GM21737 (cell line): ENCODE results near the gene METRN.
"Not testable (repeated sequence)": the region's sequence is repeated elsewhere in the genome, so short reads cannot be mapped to it uniquely, and the experiment has no call there.

Experiments used
- ATAC-seq: cut with Tn5 transposase; IDR thresholded peaks from one replicate; pipeline ENCODE4 v1.9.1; 2021; ENCODE audit warnings: mild to moderate bottlenecking, moderate library complexity; ENCODE audit not compliant: unreplicated experiment

The METRN gene

DNA sequence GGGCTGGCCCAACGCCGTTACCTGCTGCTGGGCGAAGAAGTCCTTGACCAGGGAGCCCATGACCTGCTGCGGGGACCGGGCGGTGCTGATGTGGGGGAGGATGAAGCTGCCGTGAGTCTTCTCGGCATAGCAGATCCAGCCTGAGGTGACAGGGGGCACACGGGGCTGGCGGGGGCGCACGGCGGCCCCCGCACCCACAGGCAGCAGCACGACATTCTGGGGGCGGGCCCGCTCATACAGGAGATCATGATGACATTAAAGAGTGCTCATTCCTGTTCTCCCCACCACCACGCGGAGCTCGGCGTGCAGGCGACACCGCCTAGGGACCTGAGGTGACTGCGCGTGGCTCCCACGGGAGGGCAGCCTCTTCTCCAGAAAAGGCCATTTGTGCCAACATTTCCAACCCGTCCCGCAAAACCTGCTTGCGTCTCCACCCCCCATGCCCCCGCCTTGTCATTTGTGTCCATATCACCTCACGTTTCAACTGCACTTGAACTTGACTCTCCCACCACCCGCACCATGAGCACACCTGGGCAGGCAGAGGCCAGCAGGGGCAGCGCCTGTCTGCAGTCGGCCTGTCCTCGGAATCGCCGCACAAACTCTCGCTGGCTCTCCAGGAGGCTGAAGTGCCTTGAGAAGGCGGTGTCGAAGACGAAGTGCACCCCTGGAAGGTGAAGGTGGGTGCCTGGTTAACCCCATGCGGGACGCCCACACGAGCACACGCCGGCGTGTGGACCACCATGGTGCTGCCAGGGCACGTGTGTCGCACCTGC is 19.5 kb downstream of the METRN start:
- ATAC-seq: no peak

DNA sequence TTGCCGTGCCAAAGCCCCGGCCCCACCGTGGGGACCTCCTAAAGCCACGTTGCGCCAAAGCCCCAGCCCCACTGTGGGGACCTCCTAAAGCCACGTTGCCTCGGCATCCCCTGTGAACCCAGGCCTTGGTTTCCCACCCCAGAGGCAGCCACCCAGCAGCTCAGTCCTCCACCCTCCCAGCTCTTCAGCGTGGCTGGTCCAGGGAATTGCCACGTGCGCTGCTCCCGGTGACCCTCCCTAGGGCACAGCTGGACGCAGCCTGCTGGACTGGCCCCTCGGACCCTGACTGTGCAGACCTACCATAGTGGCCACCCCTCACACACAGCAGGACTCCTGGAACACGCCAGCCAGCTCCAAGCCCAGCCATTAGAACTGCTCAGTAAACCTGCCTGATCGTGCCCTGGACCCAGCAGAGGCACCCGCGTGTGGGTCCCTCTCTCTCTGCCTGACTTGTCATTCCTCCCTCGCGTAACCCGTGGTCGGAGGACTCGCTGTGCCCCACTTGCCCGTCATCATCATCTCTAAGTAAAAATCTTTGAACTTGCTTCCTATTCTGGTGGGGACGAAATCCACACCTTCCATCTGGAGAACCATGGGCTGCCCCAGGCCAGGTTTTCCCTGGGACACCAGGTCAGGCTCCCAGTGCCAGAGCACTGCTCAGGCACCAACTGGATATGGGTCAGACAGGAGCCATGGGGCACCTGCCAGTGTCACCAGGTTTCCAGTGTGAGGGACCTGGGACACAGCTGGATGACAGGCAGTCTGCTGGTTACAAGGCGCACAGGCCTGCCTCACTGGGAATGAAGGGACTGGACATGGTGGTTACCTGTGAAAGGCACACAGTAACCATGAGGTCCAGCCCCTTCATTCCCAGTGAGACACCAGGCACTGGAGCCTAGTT is 20.3 kb downstream of the METRN start:
- no peak for ATAC-seq

DNA sequence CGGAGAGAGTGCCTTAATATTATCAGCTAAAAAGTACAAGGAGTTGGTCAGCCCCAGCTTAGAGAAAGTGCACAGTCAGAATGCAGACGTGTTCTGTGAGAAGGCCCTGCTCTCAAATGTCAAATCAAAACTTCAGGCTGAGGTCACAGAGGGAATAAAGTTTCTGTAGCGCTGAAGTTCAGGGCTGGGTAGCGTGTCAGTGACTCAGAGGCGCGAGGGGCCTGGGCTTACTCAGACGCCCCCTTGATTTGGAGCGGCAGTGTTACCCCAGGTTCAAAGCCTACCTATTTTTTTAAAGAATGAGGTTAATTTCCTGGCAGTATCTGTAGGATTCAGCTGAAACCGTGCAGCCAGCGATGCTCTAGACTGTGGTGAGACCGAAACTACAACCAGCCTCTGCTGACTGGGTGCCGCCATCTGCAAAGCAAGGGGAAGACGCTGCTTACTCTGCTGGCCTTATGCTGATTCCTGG is 21.1 kb downstream of the METRN start:
- no peak for ATAC-seq

DNA sequence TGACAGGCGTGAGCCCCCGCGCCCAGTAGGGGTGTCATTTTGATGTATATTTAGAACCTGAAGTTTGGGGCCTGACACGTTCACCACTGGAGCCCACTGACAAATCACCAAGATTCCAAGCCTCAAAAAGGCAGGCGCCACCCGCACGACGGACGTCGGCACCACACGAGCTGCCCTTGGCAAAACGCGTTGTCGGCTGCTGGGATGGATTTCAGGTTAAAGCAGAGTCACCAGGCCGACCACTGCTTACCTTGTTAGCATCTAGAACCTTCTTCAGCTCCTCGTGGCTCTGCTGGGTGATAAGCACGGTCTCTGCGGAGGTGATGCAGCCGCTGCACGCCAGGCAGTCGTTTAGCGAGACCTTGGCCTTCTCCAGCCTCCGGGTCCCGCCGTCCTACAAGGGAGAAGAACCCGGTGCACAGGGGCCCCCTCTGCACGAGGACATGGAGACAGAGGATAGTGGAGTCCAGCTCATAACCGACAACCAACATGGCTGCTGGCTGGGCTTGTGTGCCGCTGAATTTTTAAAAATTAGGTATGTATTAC is 22.1 kb downstream of the METRN start:
- no peak for ATAC-seq

DNA sequence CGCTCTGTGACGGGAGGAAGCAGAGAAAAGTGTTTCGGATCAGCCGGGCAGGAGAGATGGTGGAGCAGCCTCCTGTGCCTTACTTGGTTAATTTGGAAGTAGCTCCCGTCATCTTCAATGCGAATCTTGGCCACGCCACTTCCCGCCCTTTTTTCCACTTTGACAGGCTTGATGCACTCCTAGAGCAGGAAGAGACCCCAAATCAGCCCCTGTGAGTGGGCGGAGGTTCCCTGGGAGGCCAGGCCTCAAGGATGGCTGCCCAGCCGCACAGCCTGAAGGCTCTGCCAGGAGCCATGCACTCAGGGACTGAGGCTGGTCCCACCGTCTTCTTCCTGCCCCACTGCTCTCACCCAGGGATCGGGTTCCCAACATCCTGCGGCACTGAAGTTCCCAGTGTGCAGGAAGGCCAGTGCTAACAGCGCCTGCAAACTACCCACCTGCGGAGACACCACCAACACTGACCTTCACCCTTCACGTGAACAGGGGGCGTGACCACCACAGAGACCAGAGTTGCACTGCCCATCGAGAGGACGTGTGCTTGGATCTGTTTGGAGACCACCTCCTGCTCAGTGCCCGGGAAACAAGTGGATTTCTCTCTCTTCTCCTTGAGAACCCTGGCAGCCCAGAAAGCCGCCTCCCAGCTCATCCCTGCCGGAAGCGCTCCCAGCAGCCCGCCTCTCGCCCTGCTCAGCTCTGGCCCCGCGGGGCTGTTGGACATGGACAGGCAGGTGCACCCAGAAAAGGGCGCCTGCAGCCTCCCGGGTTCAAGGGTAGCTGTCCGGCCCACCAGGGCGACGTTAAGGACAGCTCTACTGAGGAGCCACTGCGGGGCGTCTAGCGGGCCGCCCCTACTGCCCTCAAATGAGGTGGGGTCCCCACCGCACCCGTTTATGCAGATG is 24.9 kb downstream of the METRN start:
- ATAC-seq: no peak

DNA sequence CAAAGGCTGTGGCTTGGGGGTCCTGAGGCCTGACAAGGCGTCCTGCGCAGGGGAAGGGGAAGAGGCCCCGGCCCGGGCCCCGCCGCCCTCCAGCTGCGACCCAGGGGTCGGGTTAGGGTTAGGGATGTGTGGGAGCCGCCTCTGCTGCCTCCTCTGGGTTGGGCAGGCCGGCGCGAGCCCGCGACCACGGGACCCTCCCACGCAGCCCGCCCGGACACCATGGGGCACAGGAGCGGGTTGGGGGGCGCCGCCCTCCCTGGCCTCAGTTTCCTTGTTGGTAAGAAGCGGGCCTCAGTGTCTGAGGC is 25.5 kb downstream of the METRN start:
- peak; percentile 25 for ATAC-seq

DNA sequence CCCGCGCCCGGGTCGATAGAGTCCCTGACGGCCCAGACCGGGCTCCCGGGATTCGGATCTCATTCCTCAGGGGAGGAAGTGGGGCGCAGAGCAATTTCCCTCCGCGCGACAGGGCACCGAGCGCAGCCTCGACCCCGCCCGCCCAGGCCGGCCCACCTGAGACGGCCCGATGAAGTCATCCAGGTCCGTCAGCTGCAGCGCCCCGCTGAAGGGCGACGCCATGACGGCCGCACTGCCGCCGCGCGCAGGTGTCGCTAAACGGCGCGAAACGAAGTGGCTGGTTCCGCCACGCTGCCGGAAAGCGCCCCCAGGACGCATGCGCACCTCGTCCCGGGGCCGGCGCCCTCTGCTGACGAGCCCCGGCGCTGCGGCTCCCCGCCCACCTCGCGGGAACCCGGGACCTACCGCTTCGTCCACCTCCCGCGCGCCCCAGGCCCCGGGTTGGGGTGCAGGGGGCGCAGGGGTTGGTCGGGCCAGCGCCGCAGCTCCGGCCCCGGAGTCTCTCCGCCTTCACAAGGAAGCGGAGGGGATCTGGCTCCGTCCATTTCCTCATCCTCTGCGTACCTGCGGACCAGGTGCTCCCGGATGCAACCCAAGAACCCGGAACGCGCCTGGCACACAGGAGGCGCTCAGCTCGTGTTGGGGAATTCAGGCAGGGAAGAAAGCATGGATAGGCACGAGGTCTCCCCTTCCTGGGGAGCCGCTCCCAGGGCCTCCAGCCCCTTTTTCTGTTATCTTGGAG is 26.0 kb downstream of the METRN start, which contains the start of gene CIAO3:
Gene CIAO3, minus strand, starts transcription at position 234 of the 742 bp plus-strand sequence. Its CDS starts 12 bp downstream, at position 222.
- peak; percentile 69 for ATAC-seq

DNA sequence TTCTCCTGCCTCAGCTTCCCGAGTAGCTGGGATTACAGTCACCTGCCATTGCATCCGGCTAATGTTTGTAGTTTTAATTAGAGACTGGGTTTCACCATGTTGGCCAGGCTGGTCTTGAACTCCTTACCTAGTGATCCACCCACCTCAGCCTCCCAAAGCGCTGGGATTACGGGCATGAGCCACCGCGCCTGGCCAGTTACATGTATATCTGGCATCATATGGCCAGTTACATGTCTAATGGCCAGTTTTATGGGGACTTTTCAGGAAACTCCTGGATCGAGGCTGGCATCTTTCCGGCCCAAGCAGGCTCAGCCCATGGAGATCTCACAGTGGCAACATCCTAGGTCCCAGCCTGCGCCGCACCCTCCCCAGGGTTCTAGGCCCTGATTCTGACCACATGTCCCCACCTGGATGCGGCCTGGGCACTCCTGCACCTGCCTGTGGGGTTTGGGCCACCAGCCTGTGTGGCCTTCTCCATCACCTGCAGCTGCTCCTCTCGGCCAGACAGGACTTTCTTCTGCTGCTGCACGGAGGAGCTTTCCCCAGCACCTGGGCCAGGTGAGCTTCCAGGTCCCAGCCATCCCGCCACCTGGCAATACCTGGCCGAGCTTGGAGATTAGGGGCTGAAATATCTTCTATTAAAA is 27.2 kb downstream of the METRN start:
- ATAC-seq: no peak

DNA sequence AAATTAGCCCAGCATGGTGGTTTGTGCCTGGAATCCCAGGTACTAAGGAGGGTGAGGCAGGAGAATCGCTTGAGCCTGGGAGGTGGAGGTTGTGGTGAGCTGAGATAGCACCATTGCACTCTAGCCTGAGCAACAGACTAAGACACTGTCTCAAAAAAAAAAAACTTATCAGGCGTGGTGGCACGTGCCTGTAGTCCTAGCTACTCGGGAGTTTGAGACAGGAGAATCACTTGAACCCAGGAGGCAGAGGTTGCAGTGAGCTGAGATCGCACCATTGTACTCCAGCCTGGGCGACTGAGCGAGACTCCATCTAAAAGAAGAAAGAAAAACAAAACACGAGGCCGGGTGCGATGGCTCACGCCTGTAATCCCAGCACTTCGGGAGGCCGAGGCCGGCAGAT is 28.0 kb downstream of the METRN start:
- not testable (repeated sequence) for ATAC-seq

DNA sequence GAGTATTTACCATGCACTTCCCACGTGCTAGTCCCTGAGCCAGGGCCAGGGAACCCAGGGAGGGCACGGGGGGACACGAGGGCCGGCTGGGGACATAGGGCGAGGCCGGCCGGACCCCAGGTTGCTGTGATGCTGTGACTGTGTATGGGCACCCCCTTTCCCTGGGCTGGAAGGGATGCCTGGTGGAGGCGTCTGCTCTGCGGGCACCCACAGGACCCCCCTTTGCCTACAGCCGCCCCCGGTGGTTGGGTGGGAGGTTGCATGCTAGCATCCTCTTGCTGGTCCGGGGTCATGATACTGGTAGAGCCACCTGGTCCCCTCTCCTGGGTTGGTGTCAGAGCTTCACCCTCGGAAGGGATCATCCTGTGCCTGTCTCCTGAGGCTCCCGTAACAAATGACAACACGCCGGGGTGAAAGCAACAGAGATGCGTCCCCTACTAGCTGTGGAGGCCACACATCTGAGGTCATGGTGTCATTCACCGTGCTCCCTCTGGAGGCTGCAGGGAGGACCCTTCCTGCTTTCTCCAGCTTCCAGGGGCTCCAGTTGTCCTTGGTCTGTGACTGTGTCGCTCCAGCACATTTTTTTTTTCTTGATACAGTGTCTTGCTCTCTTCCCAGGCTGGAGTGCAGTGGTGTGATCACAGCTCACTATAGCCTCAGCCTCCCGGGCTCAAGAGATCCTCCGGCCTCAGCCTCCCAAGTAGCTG is 29.0 kb downstream of the METRN start:
- ATAC-seq: no peak

DNA sequence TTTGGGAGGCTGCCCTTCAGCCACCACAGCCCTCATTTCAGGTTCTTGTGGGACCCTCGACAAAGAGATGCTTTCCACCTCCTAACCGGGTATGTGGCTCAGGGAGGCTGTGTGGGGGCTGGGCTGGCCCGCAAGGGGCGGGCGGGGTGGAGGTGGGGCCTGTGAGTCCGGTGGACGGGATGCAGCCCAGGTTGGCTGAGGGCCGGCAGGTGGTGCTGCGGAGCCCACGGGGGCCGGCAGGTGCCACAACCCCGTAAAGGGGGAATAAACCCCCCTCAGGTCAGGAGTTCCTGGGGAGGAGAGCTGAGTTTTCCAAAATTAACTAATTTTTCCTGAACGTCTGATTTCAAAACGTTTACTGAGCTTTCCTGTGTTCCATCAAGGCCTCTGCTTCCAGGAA is 30.8 kb downstream of the METRN start:
- ATAC-seq: no peak

DNA sequence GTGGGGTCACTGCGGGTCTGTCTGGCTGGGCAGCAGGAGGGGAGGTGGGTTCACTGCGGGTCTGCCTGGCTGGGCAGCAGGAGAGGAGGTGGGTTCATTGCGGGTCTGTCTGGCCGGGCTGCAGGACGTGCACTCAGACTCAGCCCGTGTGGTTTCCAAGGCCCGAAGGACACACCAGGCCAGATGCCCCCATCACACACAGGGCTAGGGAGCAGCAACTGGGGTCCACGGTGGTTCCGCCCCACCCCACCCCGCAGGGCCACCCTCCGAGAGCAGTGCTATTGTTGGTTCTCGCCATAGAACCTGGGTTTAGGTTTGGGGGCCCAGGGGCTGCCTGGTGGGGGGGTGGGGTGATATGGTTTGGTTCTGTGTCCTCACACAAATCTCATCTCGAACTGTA is 31.7 kb downstream of the METRN start:
- no peak for ATAC-seq

DNA sequence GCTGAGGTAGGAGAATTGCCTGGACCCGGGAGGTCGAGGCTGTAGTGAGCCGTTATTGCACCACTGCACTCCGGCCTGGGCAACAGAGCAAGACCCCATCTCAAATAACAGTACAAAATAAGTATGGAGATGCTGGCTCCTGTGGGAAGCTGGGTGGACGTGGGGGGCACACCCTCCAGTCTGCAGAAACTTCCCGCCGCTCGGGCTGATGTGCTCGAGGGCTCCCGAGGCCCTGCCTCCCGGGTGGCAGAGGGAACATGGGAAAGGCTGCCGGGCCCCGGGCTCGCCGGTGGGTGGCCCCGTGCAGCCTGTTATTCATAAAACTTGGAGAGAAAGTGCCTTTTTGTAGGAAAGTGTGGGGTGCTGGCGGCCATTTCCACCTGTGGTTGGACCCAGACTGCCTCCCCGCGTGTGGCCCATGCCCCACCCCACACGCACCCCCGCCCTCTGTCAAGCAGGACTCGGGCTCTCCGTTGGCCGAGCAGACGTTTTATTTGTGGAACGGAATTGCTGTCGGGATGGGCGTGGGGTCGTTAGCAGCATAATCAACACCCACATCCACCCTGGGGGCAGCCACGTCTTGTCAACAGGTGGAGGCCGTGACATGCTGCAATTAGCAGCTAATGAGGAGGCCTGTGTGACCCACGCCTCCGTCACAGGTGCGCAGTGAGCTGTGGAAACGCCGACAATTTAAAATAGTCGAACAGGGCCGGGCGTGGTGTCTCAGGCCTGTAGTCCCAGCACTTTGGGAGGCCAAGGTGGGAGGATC is 33.2 kb downstream of the METRN start:
- ATAC-seq: no peak

DNA sequence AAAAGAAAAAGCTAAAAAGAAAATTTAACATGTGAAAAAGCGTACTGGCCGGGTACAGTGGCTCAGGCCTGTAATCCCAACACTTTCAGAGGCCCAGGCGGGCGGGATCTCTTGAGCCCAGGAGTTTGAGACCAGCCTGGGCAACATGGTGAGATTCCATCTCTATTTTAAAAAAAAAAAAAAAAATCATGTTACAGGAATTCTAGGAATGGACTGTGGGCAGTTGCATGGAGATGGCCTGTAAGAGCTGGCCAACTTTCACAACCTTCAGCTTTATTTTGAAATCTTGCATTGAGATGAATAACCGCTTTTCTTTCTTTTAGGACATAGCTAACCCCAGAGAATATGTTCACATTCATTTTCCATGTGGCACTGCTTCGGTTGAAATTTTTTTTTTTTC is 34.1 kb downstream of the METRN start:
- ATAC-seq: no peak

DNA sequence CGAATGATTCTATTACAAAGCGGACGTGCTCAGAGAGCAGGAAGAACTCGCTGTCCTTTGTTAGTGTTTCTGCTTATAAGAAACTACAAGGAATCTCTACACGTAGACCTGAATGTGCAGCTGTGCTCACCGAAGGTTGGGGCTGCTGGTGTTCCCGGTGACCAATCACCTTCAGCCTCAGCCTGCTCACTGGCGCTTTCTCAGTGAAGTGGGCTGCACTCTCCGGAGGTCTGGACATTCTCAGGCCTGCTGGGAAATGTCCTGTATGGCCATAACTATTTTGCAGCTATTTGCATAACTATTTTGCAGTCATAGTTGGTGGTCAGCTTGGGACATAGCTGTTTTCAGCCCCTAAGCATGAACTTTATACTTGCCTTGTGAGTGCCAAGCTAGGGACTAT is 35.6 kb downstream of the METRN start:
- no peak for ATAC-seq

DNA sequence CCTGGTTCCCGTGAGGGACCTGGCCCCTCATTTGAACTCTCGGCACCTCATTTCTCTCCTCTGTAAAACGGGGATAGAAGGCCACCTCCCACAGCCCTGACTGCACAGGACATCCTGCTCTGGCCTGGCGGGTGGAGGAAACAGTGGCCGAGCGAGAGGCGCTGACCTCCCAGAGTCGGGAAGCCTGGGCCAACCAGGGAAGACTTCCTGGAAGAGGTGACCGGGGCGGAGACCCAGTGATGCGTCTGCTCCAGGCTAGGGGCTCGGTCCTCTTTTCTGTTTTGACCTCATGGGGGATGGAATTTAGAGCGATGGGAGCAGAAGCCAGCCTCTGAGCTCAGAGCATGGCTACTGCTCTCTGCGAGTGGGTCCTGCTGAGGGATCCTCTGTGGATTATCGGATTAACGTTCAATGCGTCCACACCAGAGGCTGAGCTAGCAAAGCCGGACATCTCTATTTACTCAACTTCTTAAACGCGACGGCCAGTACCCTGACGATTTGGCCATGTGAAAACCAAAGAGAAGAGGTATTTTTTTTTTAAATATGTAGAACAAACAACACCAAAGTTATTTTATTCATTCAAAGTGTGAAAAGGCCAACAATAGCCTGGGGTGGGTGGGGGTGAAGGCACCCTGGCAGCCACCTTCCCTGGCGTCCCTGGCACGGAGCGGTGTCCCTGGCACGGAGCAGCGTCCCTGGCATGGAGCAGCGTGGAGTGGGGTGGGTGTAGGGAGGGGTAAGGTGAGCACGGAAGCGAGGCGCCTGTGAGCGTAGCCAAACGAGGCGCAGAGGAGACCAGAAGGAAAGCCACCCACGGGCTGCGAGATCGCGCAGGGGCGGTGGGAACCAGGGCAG is 36.5 kb downstream of the METRN start:
- ATAC-seq: no peak

DNA sequence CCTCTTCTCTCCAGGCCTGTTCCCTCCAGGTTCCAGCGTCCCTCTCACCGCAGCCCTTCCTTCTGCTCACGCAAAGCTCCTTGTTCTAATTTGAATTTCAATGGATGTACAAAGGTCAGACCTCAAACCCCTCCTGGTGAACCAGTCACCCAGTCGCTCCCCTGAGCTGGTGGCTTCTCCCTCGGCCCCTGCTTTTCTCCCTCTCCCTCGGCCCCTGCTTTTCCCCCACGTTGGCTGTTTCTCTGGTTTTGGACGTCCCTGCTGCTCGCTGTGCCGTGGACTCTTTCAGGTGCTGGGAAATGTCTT is 37.0 kb downstream of the METRN start:
- no peak for ATAC-seq
